Testis (tissue), 3 donors: ENCODE results near the gene CTIF. TPM values are rescaled to one million over a fixed set of nuclear protein-coding genes. Genes with fewer than 3 reads are reported as not detected.

Experiments
- DNase-seq: peaks from one replicate; pipeline ENCODE4 v3.0.0-alpha.2; 2019
- H3K27ac ChIP-seq, 2 donors: fragments of 200-600 bp; sonication (generic); one replicate each; pipeline ENCODE4 v1.5.1; 2019
- H3K27me3 ChIP-seq: fragments of 200-600 bp; sonication (generic); one replicate; pipeline ENCODE4 v1.5.1; 2019
- H3K36me3 ChIP-seq: fragments of 200-600 bp; sonication (generic); one replicate; pipeline ENCODE4 v1.5.1; 2017; ENCODE audit warnings: low read depth; ENCODE audit errors: missing control alignments
- H3K4me1 ChIP-seq: fragments of 200-600 bp; sonication (generic); one replicate; pipeline ENCODE4 v1.5.1; 2019
- H3K4me3 ChIP-seq, 2 donors: fragments of 200-600 bp; sonication (generic); one replicate each; pipeline ENCODE4 v1.5.1; 2017 to 2019
- H3K9me3 ChIP-seq: fragments of 200-600 bp; sonication (generic); one replicate; pipeline ENCODE4 v1.5.1; 2017
- CTCF ChIP-seq, 3 experiments: fragments of 450-650 bp in 2 of 3; fragments of 200-600 bp in 1 of 3; sonication (generic) in 1 of 3; IDR thresholded peaks; one replicate each; pipeline ENCODE4 v1.5.1; 2016 to 2019; ENCODE audit warnings: antibody characterized with exemption in 3 of 3, mild to moderate bottlenecking in 2 of 3, moderate library complexity in 1 of 3
- POLR2A ChIP-seq: fragments of 450-650 bp; IDR thresholded peaks from one replicate; pipeline ENCODE4 v1.6.1; 2017; ENCODE audit warnings: antibody characterized with exemption, mild to moderate bottlenecking, moderate library complexity
- WGBS, 2 donors: methylation state at CpG; one replicate each; pipeline ENCODE4 v1.1.5; 2018; 5-methylcytosine and 5-hydroxymethylcytosine counted together
- intact Hi-C: fragments of 100-400 bp; cut with DNase I; formaldehyde crosslinking; loops from one replicate; pipeline ENCODE4 v1.15.1; 2023; ENCODE audit warnings: low total_unique reads
- polyA plus RNA-seq: library from polyadenylated mRNA; stranded (reverse); fragments of 350-450 nt; fragmentation: Illumina TruSeq; extraction: RNeasy Lipid Tissue Mini Kit (QIAGEN cat#74804); gene quantifications from one replicate; pipeline ENCODE4 v1.2.3, GENCODE V29; 2014; ENCODE audit warnings: low read depth, low replicate concordance; ENCODE audit not compliant: insufficient read depth
- total RNA-seq, 2 donors: library from RNA; depleted of rRNA; stranded (reverse); fragments of >200 nt; gene quantifications; one replicate each; pipeline ENCODE4 v1.2.3, GENCODE V29; 2016

The CTIF gene
- total and polyA plus RNA-seq, 3 donors from 2014 or later = 33.8 to 41.5 (median 35.6) TPM

GRCh38 chr18:48631851-48632250 lies 93.0 kb downstream of the CTIF start:
- Histone ChIP-seq H3K27me3 (no peaks in the 10 kb centered on the region), H3K9me3 (no peaks in the 10 kb centered on the region), H3K4me1 (no peaks in the 10 kb centered on the region), H3K36me3 (no peaks in the 10 kb centered on the region), H3K27ac (no peak overlapping the region), H3K4me3 (no peak overlapping the region)
- 91 to 95% methylated on average over 6 of the region's 6 CpGs for WGBS, 2 donors
- no peak for TF ChIP-seq CTCF (IDR thresholded peaks at IDR 0.05)
- no peak for TF ChIP-seq POLR2A
- intact Hi-C loops = no loop called here
- DNase-seq = no peak

- Histone ChIP-seq H3K36me3 (no peaks in the 10 kb centered on the region), H3K27ac (no peak overlapping the region), H3K4me3 (no peak overlapping the region), H3K9me3 (no peaks in the 10 kb centered on the region), H3K4me1 (peaks cover 4% of the 10 kb centered on the region), H3K27me3 (no peaks in the 10 kb centered on the region)
- intact Hi-C loops = no loop called here
- DNase-seq = no peak
- 89 to 90% methylated on average over 4 to 5 of the region's 12 CpGs for WGBS, 2 donors
- no peak for TF ChIP-seq CTCF (IDR thresholded peaks at IDR 0.05)
- no peak for TF ChIP-seq POLR2A
Observed at GRCh38 chr18:48632676-48633257, 93.9 kb downstream of the CTIF start.

GRCh38 chr18:48634491-48634890 lies 95.7 kb downstream of the CTIF start:
- WGBS, 2 donors = 91 to 92% methylated on average over 6 of the region's 6 CpGs
- intact Hi-C loops = no loop called here

GRCh38 chr18:48634975-48635374 lies 96.1 kb downstream of the CTIF start:
- H3K36me3 ChIP-seq = no peaks in the 10 kb centered on the region
- DNase-seq = no peak
- H3K4me3 ChIP-seq = no peak overlapping the region
- no peaks in the 10 kb centered on the region for H3K9me3 ChIP-seq
- no peak overlapping the region for H3K27ac ChIP-seq
- peaks cover 4% of the 10 kb centered on the region for H3K4me1 ChIP-seq
- intact Hi-C loops = no loop called here
- no peak for TF ChIP-seq CTCF (IDR thresholded peaks at IDR 0.05)
- 95 to 100% methylated on average over 1 of the region's 1 CpG for WGBS, 2 donors
- no peaks in the 10 kb centered on the region for H3K27me3 ChIP-seq

More at GRCh38 chr18:48634491-48634890, 95.7 kb downstream of the CTIF start:
- Histone ChIP-seq H3K4me1 (peaks cover 4% of the 10 kb centered on the region), H3K9me3 (no peaks in the 10 kb centered on the region), H3K27me3 (no peaks in the 10 kb centered on the region), H3K36me3 (no peaks in the 10 kb centered on the region), H3K4me3 (no peak overlapping the region), H3K27ac (no peak overlapping the region)
- DNase-seq = no peak
- TF ChIP-seq POLR2A (no peak), CTCF (IDR thresholded peaks at IDR 0.05) (no peak)

- WGBS, 2 donors = 100% methylated on average over 1 to 2 of the region's 2 CpGs
- no peaks in the 10 kb centered on the region for H3K36me3 ChIP-seq
- intact Hi-C loops = no loop called here
- no peaks in the 10 kb centered on the region for H3K27me3 ChIP-seq
- no peak for DNase-seq
- H3K4me1 ChIP-seq = peaks cover 4% of the 10 kb centered on the region
- H3K4me3 ChIP-seq = no peak overlapping the region
- TF ChIP-seq POLR2A = no peak
- no peak for TF ChIP-seq CTCF (IDR thresholded peaks at IDR 0.05)
- H3K9me3 ChIP-seq = no peaks in the 10 kb centered on the region
- H3K27ac ChIP-seq = no peak overlapping the region
Observed at GRCh38 chr18:48635806-48636205, 97.0 kb downstream of the CTIF start.
